HG03460 (cell line): ENCODE results near the gene GP9.
"Not testable (repeated sequence)": the region's sequence is repeated elsewhere in the genome, so short reads cannot be mapped to it uniquely, and the experiment has no call there.

Source experiments
- ATAC-seq: cut with Tn5 transposase; IDR thresholded peaks from one replicate; pipeline ENCODE4 v1.9.1; 2021; ENCODE audit not compliant: unreplicated experiment

GP9 gene

DNA sequence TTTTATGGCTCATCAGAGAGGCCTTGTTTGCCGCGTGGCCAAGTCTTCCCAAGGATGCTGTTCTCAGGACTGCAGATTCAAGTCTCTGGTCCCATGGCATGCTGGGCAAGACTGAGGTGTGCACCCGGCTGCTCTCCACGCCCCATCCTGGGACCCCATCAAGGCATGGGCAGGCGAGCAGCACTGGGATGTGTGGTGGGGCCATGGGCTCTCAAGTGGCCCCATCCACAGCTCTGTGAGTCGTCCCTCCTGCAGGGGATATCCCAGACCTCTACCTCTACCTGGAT lies 13.1 kb upstream of the GP9 start:
- ATAC-seq, result no peak

DNA sequence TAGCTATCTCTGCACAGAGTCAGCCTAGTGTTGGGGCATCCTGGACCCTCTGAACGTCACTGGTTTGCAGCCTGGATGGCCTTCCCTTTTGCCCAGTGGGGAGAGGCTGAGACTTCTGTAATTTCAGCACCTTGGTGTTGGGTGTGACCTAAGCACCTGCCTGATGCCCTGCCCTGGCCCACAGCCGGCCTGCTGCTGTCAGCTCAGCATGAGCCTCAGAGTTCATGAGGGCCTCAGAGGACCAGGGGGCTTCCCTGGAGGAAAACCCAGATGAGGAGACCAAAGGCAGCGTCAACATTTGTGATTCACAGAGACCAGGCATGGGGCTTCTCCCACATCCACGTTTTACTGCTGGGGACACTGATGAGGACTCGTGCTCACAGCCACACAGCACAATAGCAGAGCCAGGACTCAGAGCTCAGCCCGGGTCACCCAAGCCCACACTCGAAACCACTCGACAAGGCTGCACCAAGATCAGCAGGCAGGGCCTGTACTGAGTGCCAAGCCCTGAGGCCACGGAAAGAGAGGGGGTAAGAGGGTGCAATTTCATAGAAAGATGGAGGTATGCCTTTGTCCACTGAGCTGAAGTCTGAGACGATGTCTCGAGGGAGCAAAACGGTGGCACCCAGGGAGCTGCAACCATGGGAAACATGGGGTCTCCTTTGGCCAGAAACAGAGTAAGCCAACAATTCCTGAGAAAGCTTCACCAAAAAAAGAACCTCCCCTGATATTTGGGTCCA lies 9.9 kb upstream of the GP9 start:
- ATAC-seq, result no peak

DNA sequence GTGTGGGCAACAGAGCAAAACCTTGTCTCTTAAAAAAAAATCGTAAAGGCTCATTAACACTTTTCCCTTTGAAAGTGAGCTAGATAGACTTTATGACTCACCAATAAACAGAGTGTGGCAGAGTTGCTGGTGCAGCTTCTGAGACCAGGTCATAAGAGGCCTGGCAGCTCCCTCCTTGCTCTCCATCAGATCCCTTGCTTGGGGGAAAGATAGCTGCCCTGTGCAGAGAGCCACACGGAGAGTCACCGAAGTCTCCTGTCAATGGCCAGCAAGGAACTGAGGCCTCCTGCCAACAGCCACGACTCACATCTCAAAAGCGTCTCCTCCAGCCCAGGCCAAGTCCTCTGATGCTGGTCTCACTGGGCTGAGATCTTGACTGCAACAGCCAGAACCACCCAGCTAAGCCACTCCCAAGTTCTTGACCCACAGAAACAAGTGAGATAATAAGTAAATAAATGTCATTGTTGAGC lies 8.7 kb upstream of the GP9 start:
- no peak for ATAC-seq

DNA sequence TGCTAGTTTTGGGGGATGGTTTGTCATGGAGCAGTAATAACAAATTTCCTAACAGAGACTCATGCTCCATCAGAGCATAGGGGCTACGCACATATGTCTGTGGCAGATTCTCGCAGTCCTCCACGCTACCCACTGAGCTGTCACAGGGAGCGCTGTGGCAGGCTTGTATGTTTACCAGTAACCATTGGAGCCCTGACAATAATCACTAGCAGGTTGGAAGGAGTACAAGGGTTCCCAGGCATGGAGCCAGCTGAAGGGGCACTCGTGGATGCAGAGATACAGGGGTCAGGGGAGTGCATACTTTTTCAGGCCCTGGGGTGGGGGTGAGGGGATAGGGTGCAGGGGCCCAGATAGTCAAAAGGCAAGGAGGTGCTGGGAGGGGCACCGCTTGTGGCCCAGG lies 7.9 kb upstream of the GP9 start:
- no peak for ATAC-seq

DNA sequence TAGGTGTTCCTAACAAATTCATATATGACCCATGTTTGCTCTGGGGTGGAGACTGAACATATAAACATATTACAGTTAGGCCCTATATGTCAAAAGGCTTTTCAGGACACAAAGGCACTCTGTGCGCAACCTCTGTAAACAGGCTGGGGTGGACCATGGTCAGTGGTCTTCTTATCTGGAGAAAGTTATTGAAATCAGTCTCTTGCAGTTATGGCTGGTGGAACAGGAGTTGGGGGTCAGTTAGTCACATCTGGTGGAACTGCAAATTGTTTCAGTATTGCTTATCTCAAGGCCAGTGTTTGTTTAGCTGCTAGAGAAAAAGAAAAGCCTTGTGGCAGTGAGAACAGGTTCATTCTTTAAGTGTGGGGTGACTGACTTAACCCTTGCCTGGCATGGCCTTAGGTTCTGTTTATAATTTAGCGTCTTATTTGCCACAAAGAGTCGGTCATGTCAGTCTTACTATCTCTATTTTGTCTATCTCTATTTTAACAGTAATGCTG lies 5.9 kb upstream of the GP9 start:
- ATAC-seq, result no peak

DNA sequence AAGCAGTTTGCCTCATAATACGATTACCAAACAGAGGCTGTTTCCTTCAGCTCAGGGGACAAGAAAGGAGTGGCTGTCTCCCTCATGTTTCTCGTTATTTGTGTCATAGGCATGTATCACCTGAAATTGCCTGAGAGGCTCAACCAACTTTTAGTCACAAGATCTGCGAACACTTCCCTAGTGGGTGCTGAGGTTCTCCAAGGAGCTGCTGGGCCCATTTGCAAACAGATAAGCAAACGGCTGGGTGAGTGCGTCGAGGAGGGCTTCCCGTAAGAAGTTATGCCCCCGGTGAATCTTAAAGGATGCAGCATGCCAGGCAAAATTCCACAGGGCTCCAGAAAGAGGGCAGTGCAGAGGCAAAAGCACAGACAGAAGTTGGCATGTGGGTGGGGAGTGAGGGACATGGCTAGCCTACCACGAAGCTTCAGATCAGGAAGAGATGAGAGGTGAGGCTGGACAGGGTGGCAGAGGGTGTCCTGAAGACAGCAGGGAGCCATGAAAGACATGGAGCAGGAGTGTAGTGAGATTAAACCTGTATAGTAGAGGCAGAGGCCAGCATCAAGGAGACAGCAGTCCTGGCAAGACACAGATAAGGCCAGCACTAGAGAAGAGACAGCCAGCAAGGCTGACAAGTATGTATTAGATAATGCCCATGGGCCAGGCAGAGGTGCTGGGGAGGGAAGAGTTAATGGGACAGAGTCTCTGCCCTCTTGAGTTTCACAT lies 4.0 kb upstream of the GP9 start:
- no peak for ATAC-seq

DNA sequence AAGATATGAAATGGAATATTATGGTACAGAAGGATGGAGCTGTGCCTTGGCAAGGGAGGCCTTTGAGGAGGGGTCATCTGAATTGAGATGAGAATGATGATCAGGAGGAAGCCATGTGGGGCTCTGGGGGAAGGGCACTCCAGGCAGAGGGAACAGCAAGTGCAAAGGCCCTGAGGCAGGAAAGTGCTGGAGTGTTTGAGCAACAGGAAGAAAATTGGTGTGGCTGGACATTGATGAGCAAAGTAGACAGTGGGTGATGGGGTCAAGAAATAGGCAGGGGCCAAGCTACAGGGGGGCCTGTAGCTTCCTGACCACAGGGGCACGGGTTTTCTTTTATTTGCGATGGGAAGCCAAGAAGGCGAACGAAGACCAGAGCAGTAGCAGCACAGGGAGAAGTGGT lies 3.3 kb upstream of the GP9 start:
- no peak for ATAC-seq

DNA sequence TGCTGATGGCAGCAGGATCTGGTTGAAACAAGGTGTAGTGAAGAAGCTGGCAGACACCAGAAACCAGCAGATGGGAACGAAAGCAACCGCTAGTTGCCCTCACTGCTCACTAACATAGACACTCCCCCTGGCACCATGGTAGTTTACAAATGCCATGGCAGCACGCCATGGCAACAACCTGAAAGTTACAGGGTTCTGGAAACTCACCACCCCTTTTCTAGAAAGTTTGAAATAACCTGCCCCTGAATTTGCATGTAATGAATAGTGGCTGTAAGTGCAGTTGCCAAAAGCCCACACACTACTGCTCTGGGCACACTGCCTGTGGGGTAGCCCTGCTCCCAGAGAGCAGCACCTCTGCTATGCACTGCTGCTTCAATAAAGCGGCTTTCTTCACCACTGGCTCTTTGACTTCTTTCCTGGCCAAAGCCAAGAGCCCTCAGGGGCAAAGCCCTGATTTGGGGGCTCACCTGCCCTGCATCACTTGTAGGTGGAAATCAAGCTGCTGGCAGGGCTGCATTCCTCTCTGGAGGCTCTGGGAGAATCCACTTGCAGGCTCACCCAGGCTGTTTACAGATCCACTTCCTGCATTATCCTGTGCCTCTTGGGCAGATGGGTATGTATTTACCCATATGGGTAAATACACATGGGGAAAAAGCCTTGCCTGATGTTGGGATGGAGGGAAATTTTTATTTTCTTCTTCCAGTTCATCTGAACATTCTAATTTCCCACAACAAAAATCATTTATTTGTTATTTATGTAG lies 2.0 kb upstream of the GP9 start:
- peak; percentile 59 for ATAC-seq

DNA sequence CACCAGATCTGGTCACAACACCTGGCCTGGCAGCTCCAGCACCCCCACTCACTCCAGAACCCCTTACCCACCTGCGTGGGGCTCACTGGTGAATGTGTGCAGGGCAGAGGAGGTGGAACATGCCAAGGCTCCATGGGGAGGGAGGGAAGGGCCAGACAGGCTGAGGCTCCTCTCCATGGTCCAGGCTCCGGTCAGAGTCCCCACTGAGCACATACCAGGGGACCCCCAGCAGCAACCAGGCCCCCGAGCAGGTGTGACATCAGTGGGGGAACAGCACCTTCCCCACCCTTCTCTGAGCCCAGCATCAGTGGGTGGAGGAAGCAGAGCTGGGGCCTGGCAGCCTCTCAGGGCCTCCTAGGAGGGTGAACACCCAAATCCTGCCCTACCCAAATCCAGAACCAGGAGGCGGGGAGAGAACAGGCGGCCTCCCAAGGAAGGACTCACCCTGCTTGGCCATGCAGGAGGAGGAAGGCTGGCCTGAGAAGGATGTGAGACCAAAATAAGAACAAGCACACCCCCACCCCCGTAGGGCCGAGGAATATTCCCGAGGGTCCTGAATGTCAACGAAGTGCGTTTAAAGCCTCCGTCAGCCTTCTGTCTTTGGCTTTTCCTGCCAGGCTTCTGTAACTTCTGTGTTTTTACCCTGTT lies 1.1 kb upstream of the GP9 start:
- ATAC-seq, result no peak

DNA sequence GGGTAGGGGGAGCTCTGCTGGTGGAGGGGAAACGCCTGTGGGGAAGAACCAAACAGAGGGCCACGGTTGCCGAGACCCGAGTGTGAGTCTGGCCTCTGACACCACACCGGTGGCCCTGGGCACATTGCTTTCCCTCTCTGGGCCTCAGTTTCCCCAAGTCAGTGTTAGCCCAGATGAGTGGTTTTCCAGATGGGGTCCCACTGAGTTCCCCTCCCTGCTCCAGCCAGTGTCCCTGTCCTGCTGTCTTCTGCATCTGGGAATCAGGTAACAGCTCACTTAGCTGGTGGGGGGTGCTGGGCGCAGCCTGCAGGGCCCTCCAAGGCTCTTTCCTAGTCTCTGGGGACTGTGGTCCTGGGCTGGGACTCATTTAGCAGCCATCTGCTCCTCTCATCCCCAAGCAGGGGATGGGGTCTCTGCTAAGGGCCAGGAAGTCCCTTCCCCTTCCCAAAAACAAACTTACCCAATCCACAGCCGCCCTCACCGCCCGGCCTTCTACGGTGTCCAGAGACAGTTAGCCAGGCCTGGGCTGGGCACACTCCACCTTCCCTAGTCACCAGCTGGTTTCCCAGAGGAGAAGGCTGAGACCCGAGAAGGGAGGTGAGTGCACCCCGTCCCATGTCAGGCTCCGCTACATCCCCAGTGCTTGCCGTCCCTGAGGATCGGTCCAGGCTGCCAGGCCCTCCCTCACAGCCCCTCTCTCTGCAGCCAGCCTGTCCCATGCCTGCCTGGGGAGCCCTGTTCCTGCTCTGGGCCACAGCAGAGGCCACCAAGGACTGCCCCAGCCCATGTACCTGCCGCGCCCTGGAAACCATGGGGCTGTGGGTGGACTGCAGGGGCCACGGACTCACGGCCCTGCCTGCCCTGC lies 676 bp downstream of the GP9 start:
- ATAC-seq, result no peak

DNA sequence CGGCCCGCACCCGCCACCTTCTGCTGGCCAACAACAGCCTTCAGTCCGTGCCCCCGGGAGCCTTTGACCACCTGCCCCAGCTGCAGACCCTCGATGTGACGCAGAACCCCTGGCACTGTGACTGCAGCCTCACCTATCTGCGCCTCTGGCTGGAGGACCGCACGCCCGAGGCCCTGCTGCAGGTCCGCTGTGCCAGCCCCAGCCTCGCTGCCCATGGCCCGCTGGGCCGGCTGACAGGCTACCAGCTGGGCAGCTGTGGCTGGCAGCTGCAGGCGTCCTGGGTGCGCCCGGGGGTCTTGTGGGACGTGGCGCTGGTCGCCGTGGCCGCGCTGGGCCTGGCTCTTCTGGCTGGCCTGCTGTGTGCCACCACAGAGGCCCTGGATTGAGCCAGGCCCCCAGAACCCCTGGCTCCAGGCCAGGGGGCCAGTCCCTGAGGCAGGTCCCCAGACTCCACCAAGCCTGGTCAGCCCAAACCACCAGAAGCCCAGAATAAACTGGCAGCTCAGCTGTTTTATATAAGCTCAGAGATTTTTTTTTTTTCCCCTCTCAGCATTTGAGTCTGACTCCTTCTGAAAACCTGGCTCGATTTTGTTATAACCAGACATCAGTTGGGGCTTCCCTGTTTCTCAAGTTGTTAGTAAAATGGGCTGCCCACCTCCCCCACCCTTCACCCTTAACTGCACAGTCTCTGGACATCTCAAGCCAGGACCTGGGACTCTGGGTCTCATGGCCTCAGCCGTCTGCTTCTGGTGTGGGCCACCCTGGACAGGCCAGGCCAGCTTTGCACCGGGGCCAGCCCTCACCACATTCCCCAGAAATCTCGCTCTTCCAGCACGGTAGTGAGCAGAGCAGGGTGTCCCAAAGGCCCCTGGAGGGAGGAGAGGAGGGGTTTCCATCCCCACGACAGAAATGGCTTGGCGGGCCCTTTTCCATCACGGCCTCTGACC lies 1.6 kb downstream of the GP9 start:
- ATAC-seq, result no peak

DNA sequence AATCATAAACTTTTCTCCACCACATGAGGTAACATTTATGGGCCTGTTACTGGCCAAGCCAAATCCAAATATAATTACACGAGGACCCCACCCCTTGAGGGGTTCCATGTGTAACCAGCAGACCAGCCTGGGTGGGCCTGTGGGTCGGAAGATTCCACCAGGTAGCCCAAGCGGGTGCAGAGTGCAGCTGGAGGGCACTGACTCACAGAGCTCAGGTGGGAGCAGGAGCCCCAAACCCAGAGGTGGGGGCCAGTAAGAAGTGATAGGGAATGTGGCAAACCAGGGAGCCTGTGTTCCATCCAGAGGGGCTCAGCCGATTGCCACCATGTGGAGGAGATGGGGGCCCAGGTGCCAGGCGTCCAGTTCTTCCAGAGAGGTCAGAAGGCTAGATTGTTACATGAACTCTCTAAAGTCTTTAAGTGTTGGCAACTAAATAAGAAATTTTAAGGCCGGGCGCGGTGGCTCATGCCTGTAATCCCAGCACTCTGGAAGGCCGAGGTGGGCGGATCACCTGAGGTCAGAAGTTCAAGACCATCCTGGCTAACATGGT lies 2.6 kb downstream of the GP9 start:
- no peak for ATAC-seq

DNA sequence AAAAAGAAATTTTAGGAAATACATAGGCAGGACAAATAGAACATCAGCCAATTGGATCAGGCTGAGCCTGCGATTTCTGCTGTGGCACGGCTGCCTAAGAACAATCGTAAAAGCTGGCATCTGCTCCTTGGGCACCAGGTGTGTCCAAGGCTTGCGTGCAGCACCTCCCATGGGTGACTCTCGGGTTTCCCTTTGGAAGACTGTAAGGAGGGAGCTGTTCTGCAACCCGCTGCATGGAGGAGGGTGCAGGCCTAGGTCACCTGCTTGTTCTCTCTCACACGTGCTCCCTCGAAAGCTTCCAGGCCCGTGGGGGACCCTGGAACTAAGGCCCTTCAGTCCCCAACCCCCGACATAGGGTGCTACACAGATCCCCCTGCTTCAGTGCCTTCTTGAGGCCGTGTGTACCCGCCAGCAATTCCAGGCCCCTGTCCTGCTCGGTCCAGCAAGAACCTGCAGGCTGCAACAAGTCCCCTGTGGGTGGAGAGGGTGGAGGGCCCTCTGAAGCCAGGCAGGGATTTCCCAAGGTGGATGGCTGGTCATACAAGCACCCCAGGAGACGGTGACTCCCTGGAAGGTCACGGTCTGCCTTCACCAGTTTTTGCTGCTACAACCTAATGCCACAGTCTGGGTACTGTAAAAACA lies 3.4 kb downstream of the GP9 start:
- ATAC-seq, result no peak

DNA sequence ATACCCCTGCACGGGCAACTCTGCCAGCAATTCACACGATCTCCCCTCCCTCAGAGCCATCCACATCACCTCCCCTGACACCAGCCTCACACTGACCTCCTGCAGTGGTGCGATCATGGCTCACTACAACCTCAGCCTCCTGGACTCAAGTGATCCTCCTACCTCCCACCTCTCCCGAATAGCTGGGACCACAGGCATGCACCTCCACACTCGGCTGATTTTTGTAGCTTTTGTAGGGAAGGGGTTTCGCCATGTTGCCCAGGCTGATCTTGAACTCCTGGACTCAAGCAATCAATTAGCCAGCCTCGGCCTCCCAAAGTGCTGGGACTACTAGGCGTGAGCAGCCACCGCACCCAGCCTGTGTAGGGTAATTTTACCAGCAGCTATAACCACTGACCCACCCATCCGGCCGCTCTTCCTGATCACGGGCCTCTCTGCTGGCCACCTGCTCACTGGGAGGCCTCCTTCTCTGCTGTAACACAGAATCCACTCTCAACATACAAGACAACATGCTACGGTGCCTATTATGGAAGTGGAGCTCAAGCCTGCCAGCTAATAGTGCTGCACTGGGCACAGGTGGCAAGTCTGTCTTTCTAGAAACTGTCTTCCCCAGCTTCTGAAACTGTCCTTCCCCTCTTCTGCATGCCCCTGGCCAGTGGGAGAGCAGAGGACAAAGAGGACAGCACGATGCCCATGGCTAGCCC lies 4.6 kb downstream of the GP9 start:
- no peak for ATAC-seq

DNA sequence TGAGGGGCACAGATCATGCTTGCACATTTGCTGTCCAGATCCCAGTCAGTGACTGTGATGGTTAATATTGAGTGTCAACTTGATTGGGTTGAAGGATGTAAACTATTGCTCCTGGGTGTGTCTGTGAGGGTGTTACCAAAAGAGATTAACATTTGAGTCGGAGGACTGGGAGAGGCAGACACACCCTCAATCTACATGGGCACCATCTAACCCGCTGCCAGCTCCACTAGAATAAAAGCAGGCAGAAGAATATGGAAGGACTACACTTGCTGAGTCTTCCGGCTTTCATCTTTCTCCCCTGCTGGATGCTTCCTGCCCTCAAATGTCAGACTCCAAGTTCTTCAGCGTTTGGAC lies 5.1 kb downstream of the GP9 start:
- ATAC-seq, result no peak

DNA sequence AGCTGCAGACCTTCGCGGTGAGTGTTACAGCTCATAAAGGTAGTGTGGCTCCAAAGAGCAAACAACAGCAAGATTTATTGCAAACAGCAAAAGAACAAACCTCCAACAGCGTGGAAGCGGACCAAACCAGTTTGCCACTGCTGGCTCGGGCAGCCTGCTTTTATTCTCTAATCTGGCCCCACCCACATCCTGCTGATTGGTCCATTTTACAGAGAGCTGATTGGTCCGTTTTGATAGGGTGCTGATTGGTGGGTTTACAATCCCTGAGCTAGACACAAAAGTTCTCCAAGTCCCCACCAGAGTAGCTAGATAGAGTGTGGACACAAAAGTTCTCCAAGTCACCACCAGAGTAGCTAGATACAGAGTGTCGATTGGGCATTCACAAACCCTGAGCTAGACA lies 7.1 kb downstream of the GP9 start:
- ATAC-seq, result not testable (repeated sequence)

DNA sequence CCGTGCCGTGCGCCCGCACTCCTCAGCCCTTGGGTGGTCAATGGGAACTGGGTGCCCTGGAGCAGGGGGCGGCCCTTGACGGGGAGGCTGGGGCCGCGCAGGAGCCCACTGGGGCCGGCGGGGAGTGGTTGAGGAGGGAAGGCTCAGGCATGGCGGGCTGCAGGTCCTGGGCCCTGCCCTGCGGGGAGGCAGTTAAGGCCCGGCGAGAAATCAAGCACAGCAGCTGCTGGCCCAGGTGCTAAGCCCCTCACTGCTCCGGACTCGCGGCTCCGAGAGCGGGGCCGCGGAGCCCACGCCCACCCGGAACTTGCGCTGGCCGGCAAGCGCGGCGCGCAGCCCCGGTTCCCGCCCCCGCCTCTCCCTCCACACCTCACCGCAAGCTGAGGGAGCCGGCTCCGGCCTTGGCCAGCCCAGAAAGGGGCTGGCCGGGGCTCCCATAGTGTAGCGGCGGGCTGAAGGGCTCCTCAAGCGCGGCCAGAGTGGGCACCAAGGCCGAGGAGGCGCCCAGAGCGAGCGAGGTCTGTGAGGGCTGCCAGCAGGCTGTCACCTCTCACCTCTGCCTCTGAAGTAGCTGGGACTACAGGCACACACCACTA lies 7.8 kb downstream of the GP9 start:
- ATAC-seq, result no peak
